Endothelial cell of umbilical vein (primary cell): Measurements from ENCODE around the gene NAA10.

Experiments used
- POLR2A ChIP-seq: IDR thresholded peaks from 2 replicates; pipeline ENCODE4 v1.6.1; 2012; ENCODE audit warnings: low read depth, mild to moderate bottlenecking, control low read depth, low read length
- TF ChIP-seq, protein P1 (sequence below), 2 donors: IDR thresholded peaks; 1 replicate in 1 of 2; 2 replicates in 1 of 2; pipeline ENCODE4 v1.5.1; 2011; ENCODE audit warnings: low read length in 2 of 2, mild to moderate bottlenecking in 2 of 2, moderate library complexity in 2 of 2, control low read depth in 1 of 2, inconsistent platforms in 1 of 2, low read depth in 1 of 2; ENCODE audit not compliant: insufficient read depth in 1 of 2; ENCODE audit errors: extremely low read depth in 1 of 2

DNA sequence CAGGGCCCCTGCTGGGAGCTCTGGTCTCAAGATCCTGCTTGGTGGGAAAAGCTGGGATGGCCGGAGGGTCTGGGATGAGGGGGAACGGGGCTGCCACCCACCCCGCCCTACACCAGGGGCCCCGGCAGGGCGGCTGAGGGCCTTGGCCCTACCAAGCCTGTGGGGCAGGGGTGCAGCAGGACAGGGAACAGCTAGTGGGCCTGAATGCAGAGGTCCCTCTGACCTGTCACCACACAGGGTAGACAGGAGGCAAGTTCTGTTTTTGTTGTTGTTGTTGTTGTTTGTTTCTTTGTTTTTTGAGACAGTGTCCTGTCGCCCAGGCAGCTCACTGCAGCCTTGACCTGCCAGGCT, 9.9 kb upstream of the NAA10 start:
- TF ChIP-seq, protein P1, sequence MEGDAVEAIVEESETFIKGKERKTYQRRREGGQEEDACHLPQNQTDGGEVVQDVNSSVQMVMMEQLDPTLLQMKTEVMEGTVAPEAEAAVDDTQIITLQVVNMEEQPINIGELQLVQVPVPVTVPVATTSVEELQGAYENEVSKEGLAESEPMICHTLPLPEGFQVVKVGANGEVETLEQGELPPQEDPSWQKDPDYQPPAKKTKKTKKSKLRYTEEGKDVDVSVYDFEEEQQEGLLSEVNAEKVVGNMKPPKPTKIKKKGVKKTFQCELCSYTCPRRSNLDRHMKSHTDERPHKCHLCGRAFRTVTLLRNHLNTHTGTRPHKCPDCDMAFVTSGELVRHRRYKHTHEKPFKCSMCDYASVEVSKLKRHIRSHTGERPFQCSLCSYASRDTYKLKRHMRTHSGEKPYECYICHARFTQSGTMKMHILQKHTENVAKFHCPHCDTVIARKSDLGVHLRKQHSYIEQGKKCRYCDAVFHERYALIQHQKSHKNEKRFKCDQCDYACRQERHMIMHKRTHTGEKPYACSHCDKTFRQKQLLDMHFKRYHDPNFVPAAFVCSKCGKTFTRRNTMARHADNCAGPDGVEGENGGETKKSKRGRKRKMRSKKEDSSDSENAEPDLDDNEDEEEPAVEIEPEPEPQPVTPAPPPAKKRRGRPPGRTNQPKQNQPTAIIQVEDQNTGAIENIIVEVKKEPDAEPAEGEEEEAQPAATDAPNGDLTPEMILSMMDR (IDR thresholded peaks at IDR 0.05; ENCODE audit: extremely low read depth in 1 of 2, insufficient read depth in 1 of 2, low read depth in 1 of 2, low read length in 2 of 2): no peak
- TF ChIP-seq POLR2A: no peak
